Bone marrow (tissue), 2 donors: Measurements from ENCODE around the gene THBS1.

Source experiments
- DNase-seq, 2 donors: peaks; one replicate each; lab custom pipeline; 2025; lab: John Stamatoyannopoulos, UW

The THBS1 gene

GRCh38 chr15:39580485-39581241 lies at the start of gene THBS1:
TSS of gene THBS1 (plus strand) at chr15:39581079. CDS start at chr15:39581858, 779 bp downstream.
- peak in 1 of 2 donors; percentile 89 for DNase-seq

GRCh38 chr15:39534996-39535395 lies 45.9 kb upstream of the THBS1 start:
- DNase-seq = no peak

- no peak for DNase-seq
Observed at GRCh38 chr15:39535466-39535865, 45.4 kb upstream of the THBS1 start.

- DNase-seq = no peak
Observed at GRCh38 chr15:39538936-39539335, 41.9 kb upstream of the THBS1 start.

- DNase-seq = no peak
Observed at GRCh38 chr15:39539466-39539865, 41.4 kb upstream of the THBS1 start.

GRCh38 chr15:39539973-39540558 lies 40.8 kb upstream of the THBS1 start:
- no peak for DNase-seq

GRCh38 chr15:39542385-39543065 lies 38.4 kb upstream of the THBS1 start:
- DNase-seq = no peak

- DNase-seq = no peak
Observed at GRCh38 chr15:39543651-39544050, 37.2 kb upstream of the THBS1 start.

- DNase-seq = no peak
Observed at GRCh38 chr15:39546842-39547241, 34.0 kb upstream of the THBS1 start.

GRCh38 chr15:39548561-39548960 lies 32.3 kb upstream of the THBS1 start:
- no peak for DNase-seq

- DNase-seq = no peak
Observed at GRCh38 chr15:39549912-39550311, 31.0 kb upstream of the THBS1 start.

- DNase-seq = no peak
Observed at GRCh38 chr15:39551476-39551875, 29.4 kb upstream of the THBS1 start.

- DNase-seq = no peak
Observed at GRCh38 chr15:39552556-39552955, 28.3 kb upstream of the THBS1 start.

GRCh38 chr15:39553947-39554693 lies 26.8 kb upstream of the THBS1 start:
- no peak for DNase-seq

GRCh38 chr15:39554746-39555387 lies 26.0 kb upstream of the THBS1 start:
- no peak for DNase-seq

- no peak for DNase-seq
Observed at GRCh38 chr15:39555885-39556284, 25.0 kb upstream of the THBS1 start.

- no peak for DNase-seq
Observed at GRCh38 chr15:39556461-39556860, 24.4 kb upstream of the THBS1 start.

GRCh38 chr15:39558421-39558820 lies 22.5 kb upstream of the THBS1 start:
- DNase-seq = no peak

GRCh38 chr15:39564972-39565665 lies 15.8 kb upstream of the THBS1 start:
- no peak for DNase-seq

- no peak for DNase-seq
Observed at GRCh38 chr15:39565851-39566250, 15.0 kb upstream of the THBS1 start.

GRCh38 chr15:39573287-39573686 lies 7.6 kb upstream of the THBS1 start:
- no peak for DNase-seq
